HepG2 (cell line): ENCODE results near the gene CTDNEP1. TPM values are rescaled to one million over a fixed set of nuclear protein-coding genes. Genes with fewer than 3 reads are reported as not detected.

Experiments
- CHD2 ChIP-seq: IDR thresholded peaks from 2 replicates; pipeline ENCODE4 v1.6.1; 2011; ENCODE audit warnings: low read depth, low read length, improper control_type of control experiment
- FOXM1 ChIP-seq: sonication (generic); formaldehyde crosslinking; IDR thresholded peaks from 2 replicates; pipeline ENCODE4 v1.5.0; 2020; ENCODE audit warnings: missing genetic modification reagents
- HNRNPLL ChIP-seq: fragments of 200-400 bp; formaldehyde crosslinking; IDR thresholded peaks from 2 replicates; pipeline ENCODE4 v1.6.1; 2017; ENCODE audit warnings: mild to moderate bottlenecking, low read depth, low read length; ENCODE audit not compliant: poor library complexity, severe bottlenecking
- ISL2 ChIP-seq: sonication (generic); formaldehyde crosslinking; IDR thresholded peaks from 2 replicates; pipeline ENCODE4 v1.5.0; 2020; ENCODE audit warnings: missing genetic modification reagents
- NFYB ChIP-seq: sonication (generic); formaldehyde crosslinking; IDR thresholded peaks from 2 replicates; pipeline ENCODE4 v1.4.0; 2020; ENCODE audit warnings: missing genetic modification reagents
- NRL ChIP-seq: sonication (generic); formaldehyde crosslinking; IDR thresholded peaks from 2 replicates; pipeline ENCODE4 v1.5.0; 2020; ENCODE audit warnings: missing genetic modification reagents, mild to moderate bottlenecking, moderate library complexity, borderline replicate concordance
- PAF1 ChIP-seq: IDR thresholded peaks from 2 replicates; pipeline ENCODE4 v1.6.1; 2016; ENCODE audit warnings: missing genetic modification reagents, missing compliant biosample characterization
- PHF20 ChIP-seq: sonication (generic); formaldehyde crosslinking; IDR thresholded peaks from 2 replicates; pipeline ENCODE4 v1.5.0; 2020; ENCODE audit warnings: mild to moderate bottlenecking, missing genetic modification reagents
- POLR2AphosphoS2 ChIP-seq: IDR thresholded peaks from 2 replicates; pipeline ENCODE4 v1.6.1; 2011; ENCODE audit warnings: low read depth, low read length, improper control_type of control experiment
- SALL1 ChIP-seq: sonication (generic); formaldehyde crosslinking; IDR thresholded peaks from 2 replicates; pipeline ENCODE4 v1.8.0; 2022; ENCODE audit warnings: mild to moderate bottlenecking, missing genetic modification reagents
- SMAD3 ChIP-seq: sonication (generic); formaldehyde crosslinking; IDR thresholded peaks from 2 replicates; pipeline ENCODE4 v1.4.0; 2020; ENCODE audit warnings: missing genetic modification reagents
- SOX5 ChIP-seq: IDR thresholded peaks from 2 replicates; pipeline ENCODE4 v1.6.1; 2016; ENCODE audit warnings: borderline replicate concordance
- SPEN ChIP-seq: sonication (generic); formaldehyde crosslinking; IDR thresholded peaks from 2 replicates; pipeline ENCODE4 v1.5.1; 2020; ENCODE audit warnings: low read depth, mild to moderate bottlenecking, missing genetic modification reagents
- TSC22D2 ChIP-seq: sonication (generic); formaldehyde crosslinking; IDR thresholded peaks from 2 replicates; pipeline ENCODE4 v1.5.1; 2020; ENCODE audit warnings: missing genetic modification reagents, mild to moderate bottlenecking, borderline replicate concordance
- YEATS4 ChIP-seq: sonication (generic); formaldehyde crosslinking; IDR thresholded peaks from 2 replicates; pipeline ENCODE4 v1.4.0; 2020; ENCODE audit warnings: missing genetic modification reagents, borderline replicate concordance
- ZBTB2 ChIP-seq: sonication (generic); formaldehyde crosslinking; IDR thresholded peaks from 2 replicates; pipeline ENCODE4 v1.8.0; 2022; ENCODE audit warnings: low read depth, missing genetic modification reagents
- ZBTB25 ChIP-seq: IDR thresholded peaks from 2 replicates; pipeline ENCODE4 v1.6.1; 2018; ENCODE audit warnings: missing genetic modification reagents
- ZFP37 ChIP-seq: sonication (generic); formaldehyde crosslinking; IDR thresholded peaks from 2 replicates; pipeline ENCODE4 v1.4.0; 2020; ENCODE audit warnings: missing genetic modification reagents, borderline replicate concordance
- ZIK1 ChIP-seq: sonication (generic); formaldehyde crosslinking; IDR thresholded peaks from 2 replicates; pipeline ENCODE4 v1.5.0; 2020; ENCODE audit warnings: mild to moderate bottlenecking, low read depth, missing genetic modification reagents, borderline replicate concordance
- ZNF513 ChIP-seq: sonication (generic); formaldehyde crosslinking; conservative IDR thresholded peaks from 2 replicates; pipeline ENCODE4 v1.5.0; 2020; ENCODE audit warnings: missing genetic modification reagents
- ZNF816 ChIP-seq: sonication (generic); formaldehyde crosslinking; IDR thresholded peaks from 2 replicates; pipeline ENCODE4 v1.8.0; 2022; ENCODE audit warnings: missing genetic modification reagents, mild to moderate bottlenecking, borderline replicate concordance
- polyA plus RNA-seq, 8 experiments: library from polyadenylated mRNA; depleted of rRNA in 3 of 8; stranded (reverse) in 7 of 8; unstranded in 1 of 8; fragments of >200 nt; fragmentation: Illumina TruSeq in 4 of 8; extraction: Trizol in 4 of 8; gene quantifications; 2 replicates each; pipeline versions ENCODE4 v1.2.1 to v1.2.3, GENCODE V29; 2011 to 2016; ENCODE audit warnings: low read depth in 4 of 8, missing spikeins in 1 of 8, mixed read lengths in 1 of 8; ENCODE audit not compliant: insufficient read depth in 1 of 8
- total RNA-seq, 5 experiments: library from RNA; depleted of rRNA; stranded (reverse); fragments of >200 nt; fragmentation: Illumina TruSeq; extraction: Trizol; gene quantifications; 2 replicates each; pipeline ENCODE4 v1.2.3, GENCODE V29; 2016; ENCODE audit warnings: low read depth in 1 of 5

The CTDNEP1 gene
- total and polyA plus RNA-seq, 2 of the 13 experiments (the other 11 are each of a cell fraction or from before 2014, with no cell fraction given): 19.8 to 118 TPM

- peak; percentile 58; the same call in 1 of the 2 replicates for TF ChIP-seq ZBTB25
- TF ChIP-seq CHD2: peak; percentile 84
- TF ChIP-seq SMAD3 (CRISPR knock-in tag): peak; percentile 94
- TF ChIP-seq SALL1 (CRISPR knock-in tag): peak; percentile 76; the same call in 1 of the 2 replicates
- TF ChIP-seq POLR2AphosphoS2: peak; percentile 82
- no peak for TF ChIP-seq ZIK1
- peak; percentile 98 for TF ChIP-seq HNRNPLL
- TF ChIP-seq ZFP37 (CRISPR knock-in tag): 0 out of 2 replicates have a peak, but pooled peaks have one; percentile 23
- TF ChIP-seq SOX5 (CRISPR knock-in tag): peak; percentile 73
- TF ChIP-seq ZNF513 (CRISPR knock-in tag): no peak
- TF ChIP-seq PHF20 (CRISPR knock-in tag): peak; percentile 85
- TF ChIP-seq ZNF816: no peak
- TF ChIP-seq ISL2 (CRISPR knock-in tag): 0 out of 2 replicates have a peak, but pooled peaks have one; percentile 58
- TF ChIP-seq YEATS4 (CRISPR knock-in tag): peak; percentile 94
- TF ChIP-seq NRL (CRISPR knock-in tag): peak; percentile 83; the same call in 1 of the 2 replicates
- peak; percentile 46 for TF ChIP-seq NFYB (CRISPR knock-in tag)
- TF ChIP-seq SPEN (CRISPR knock-in tag): peak; percentile 79
- TF ChIP-seq TSC22D2: peak; percentile 65
- TF ChIP-seq PAF1 (CRISPR knock-in tag): peak; percentile 91
- TF ChIP-seq ZBTB2 (CRISPR knock-in tag): peak; percentile 70; the same call in 1 of the 2 replicates
- no peak for TF ChIP-seq FOXM1 (CRISPR knock-in tag)
Observed at GRCh38 chr17:7242717-7243452, 8.6 kb downstream of the CTDNEP1 start (continued).
